HG02981 (cell line): ENCODE results near the gene ADAMTS16.

ENCODE experiments used
- ATAC-seq: cut with Tn5 transposase; IDR thresholded peaks from one replicate; pipeline ENCODE4 v1.9.1; 2021; ENCODE audit warnings: mild to moderate bottlenecking, moderate library complexity; ENCODE audit not compliant: unreplicated experiment

ADAMTS16 gene

GRCh38 chr5:5335700-5336264 is 195.7 kb downstream of the ADAMTS16 start:
- ATAC-seq, result no peak

- no peak for ATAC-seq
Measured at GRCh38 chr5:5339257-5339656, 199.1 kb downstream of the ADAMTS16 start.

- no peak for ATAC-seq
Measured at GRCh38 chr5:5340206-5340729, 200.1 kb downstream of the ADAMTS16 start.

DNA sequence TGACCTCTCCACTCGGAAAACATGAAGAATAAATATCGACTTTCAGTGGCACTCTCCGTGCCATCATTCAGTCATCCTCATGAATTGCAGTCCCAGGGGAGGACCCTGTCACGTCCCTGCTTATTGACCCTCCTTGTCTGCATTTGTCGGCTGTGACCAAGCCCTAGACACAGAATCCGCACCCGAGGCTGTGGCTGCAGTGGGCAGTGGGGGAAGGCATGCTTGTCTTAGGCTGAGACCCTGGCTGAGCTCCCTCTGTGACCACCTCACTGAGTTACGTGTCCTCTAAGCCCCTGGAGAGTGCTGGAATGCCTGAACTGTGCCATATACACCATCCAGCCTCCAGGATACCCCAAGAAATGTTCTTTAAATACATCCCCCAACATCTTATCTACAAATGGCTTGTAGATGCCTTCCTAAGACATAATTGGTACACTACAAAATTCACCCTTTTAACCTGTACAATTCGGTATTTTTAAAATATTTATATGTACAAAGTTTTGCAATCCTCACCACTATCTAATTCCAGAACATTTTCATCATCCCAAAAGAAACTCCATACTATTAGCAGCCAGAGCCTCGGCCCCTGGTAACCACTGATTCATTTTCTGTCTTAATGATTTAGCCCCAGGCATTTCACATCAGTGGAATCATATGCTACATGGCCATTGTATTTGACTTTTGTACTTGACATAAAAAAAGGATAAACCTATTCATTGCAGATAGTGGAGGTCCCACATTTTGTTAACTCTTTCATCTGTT is 201.6 kb downstream of the ADAMTS16 start:
- no peak for ATAC-seq

GRCh38 chr5:5342784-5343183 is 202.7 kb downstream of the ADAMTS16 start:
- ATAC-seq, result no peak

GRCh38 chr5:5343568-5343967 is 203.4 kb downstream of the ADAMTS16 start:
- no peak for ATAC-seq

DNA sequence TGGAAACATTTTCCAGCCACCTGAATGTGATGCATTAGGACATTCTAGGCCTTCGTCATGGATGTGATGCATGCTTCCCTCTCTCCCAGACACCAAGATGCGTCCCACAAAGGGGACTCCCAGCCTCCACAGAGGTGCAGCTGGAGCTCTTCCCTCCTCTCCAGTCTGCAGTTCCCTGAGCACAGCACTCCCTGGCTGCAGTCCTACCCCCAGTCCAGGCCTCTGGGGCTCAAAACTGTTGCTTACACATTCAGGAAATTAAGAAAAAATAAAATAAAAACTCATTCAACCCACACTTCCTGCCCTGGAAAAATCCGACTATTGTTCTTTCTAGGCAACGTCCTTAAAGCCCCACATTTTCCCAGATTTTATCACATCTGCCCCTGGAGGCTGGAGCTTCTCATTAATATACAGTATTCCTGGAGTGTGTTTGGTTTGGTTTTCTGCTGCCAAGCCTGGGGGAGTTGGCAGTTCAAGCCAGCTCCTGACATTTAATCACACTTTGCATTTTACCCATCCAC is 204.0 kb downstream of the ADAMTS16 start:
- ATAC-seq, result no peak

- ATAC-seq, result no peak
Measured at GRCh38 chr5:5344606-5345005, 204.5 kb downstream of the ADAMTS16 start.

GRCh38 chr5:5347442-5347841 is 207.3 kb downstream of the ADAMTS16 start:
- ATAC-seq, result no peak

- ATAC-seq, result no peak
Measured at GRCh38 chr5:5348135-5348534, 208.0 kb downstream of the ADAMTS16 start.

GRCh38 chr5:5348576-5348975 is 208.4 kb downstream of the ADAMTS16 start:
- ATAC-seq, result no peak

DNA sequence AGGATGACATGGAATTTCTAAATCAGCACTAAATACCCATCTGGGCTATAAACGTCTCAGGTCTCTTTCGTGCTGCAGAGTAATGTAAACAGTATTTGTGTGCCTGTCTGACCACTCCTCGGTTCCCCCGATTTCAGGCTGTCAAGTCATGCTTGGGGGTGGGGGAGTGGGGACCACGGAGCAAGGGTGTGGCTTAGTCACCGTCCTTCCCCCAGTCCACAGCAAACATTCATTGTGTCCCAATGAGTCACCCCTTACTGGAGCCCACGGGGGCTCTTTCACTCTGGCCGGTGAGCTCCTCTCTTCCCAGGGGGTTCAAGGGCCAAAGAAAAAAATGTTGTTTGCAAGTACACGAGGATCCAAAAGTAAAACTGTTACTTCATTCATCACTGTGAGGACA is 210.0 kb downstream of the ADAMTS16 start:
- no peak for ATAC-seq

- no peak for ATAC-seq
Measured at GRCh38 chr5:5351288-5351979, 211.3 kb downstream of the ADAMTS16 start.

DNA sequence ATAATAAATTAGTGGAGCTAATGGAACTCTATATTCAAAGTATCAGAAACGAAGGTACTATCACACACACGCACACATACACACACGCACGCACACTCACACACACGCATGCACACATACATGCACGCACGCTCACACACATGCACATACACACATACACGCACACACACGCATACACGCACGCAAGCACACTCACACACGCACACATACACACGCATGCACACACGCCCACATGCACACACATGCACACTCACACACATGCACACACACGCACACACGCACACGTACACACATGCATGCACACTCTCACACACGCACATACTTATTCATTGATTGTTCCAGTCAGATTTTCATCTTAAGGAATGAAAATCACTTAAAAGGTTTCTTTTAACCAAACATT is 212.5 kb downstream of the ADAMTS16 start:
- no peak for ATAC-seq

GRCh38 chr5:5353681-5354080 is 213.6 kb downstream of the ADAMTS16 start:
- no peak for ATAC-seq

- no peak for ATAC-seq
Measured at GRCh38 chr5:5356765-5357164, 216.6 kb downstream of the ADAMTS16 start.

- no peak for ATAC-seq
Measured at GRCh38 chr5:5359618-5360017, 219.5 kb downstream of the ADAMTS16 start.

GRCh38 chr5:5360363-5360940 is 220.3 kb downstream of the ADAMTS16 start:
- no peak for ATAC-seq

- no peak for ATAC-seq
Measured at GRCh38 chr5:5360941-5361520, 220.9 kb downstream of the ADAMTS16 start.

DNA sequence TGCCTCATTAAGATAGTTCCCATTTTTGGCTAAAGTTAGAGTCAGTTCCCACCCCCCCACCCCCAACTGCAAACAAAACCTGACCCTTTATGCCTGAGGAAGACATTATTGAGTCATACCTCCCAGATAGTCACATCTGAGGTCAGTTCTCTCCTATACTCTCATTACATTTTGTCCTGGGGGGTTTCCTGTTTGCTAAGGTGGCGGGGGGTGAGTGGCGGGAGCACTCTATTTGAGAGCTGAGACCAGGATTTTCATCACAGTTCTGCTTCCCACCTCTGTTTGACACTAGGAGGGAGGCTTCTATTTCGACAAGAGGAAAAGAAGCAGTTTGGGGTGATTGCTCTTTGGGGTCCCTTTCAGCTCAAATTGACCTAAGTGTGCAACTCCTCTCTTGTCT is 222.9 kb downstream of the ADAMTS16 start:
- no peak for ATAC-seq

- ATAC-seq, result no peak
Measured at GRCh38 chr5:5364932-5365331, 224.8 kb downstream of the ADAMTS16 start.
